Colonic mucosa (tissue), 4 donors: Measurements from ENCODE around the gene TMPRSS7. TPM values are rescaled to one million over a fixed set of nuclear protein-coding genes. Genes with fewer than 3 reads are reported as not detected.
A peak's percentile ranks its signal among the peaks of the same experiment; 100 is the strongest.

Source experiments
- DNase-seq: peaks from one replicate; pipeline ENCODE4 v3.0.0-alpha.2; 2020
- H3K27ac ChIP-seq: fragments of 200-600 bp; one replicate; pipeline ENCODE4 v1.8.0; 2021
- H3K27me3 ChIP-seq: fragments of 200-600 bp; one replicate; pipeline ENCODE4 v1.8.0; 2021
- H3K36me3 ChIP-seq: fragments of 200-600 bp; one replicate; pipeline ENCODE4 v1.8.0; 2021
- H3K4me1 ChIP-seq: fragments of 200-600 bp; one replicate; pipeline ENCODE4 v1.8.0; 2021; ENCODE audit warnings: mild to moderate bottlenecking
- H3K4me3 ChIP-seq: fragments of 200-600 bp; one replicate; pipeline ENCODE4 v1.8.0; 2021
- H3K9ac ChIP-seq, 2 donors: one replicate each; pipeline ENCODE4 v1.7.0; 2013; ENCODE audit warnings: control low read depth in 2 of 2, low read depth in 2 of 2, low read length in 2 of 2
- H3K9me3 ChIP-seq: fragments of 200-600 bp; one replicate; pipeline ENCODE4 v1.8.0; 2021
- intact Hi-C: fragments of 100-400 bp; cut with DNase I; formaldehyde crosslinking; loops from one replicate; pipeline ENCODE4 v1.14.1; 2022
- total RNA-seq, 2 donors: library from RNA; stranded (reverse); fragmentation: NEBNext Ultra II Directional in 1 of 2; extraction: Animal tissue kit (Norgen Biotek cat#: 25700) in 1 of 2; gene quantifications; one replicate each; pipeline ENCODE4 v1.2.1, GENCODE V29; 2021
- TF ChIP-seq, protein P1 (sequence below): fragments of 200-600 bp; IDR thresholded peaks from one replicate; pipeline ENCODE4 v1.8.0; 2022; ENCODE audit warnings: antibody characterized with exemption, mild to moderate bottlenecking
- donor health status: healthy.
- donor health status: DM: no; HTN: no; CAD: no.
- donor health status: DM: no; HTN: no; CAD: no.

TMPRSS7 gene
- not detected for total RNA-seq

- Histone ChIP-seq H3K27ac (no peak within 1 kb of the TSS), H3K36me3 (no peaks in the 10 kb centered on the region), H3K4me3 (no peak within 1 kb of the TSS), H3K9ac (no peak within 1 kb of the TSS), H3K27me3 (no peaks in the 10 kb centered on the region), H3K9me3 (no peaks in the 10 kb centered on the region), H3K4me1 (no peaks in the 10 kb centered on the region)
- TF ChIP-seq, protein P1, sequence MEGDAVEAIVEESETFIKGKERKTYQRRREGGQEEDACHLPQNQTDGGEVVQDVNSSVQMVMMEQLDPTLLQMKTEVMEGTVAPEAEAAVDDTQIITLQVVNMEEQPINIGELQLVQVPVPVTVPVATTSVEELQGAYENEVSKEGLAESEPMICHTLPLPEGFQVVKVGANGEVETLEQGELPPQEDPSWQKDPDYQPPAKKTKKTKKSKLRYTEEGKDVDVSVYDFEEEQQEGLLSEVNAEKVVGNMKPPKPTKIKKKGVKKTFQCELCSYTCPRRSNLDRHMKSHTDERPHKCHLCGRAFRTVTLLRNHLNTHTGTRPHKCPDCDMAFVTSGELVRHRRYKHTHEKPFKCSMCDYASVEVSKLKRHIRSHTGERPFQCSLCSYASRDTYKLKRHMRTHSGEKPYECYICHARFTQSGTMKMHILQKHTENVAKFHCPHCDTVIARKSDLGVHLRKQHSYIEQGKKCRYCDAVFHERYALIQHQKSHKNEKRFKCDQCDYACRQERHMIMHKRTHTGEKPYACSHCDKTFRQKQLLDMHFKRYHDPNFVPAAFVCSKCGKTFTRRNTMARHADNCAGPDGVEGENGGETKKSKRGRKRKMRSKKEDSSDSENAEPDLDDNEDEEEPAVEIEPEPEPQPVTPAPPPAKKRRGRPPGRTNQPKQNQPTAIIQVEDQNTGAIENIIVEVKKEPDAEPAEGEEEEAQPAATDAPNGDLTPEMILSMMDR, result no peak
- intact Hi-C loops, result no loop called here
- DNase-seq, result no peak
These were observed at the start of gene TMPRSS7 for GRCh38 chr3:112034436-112034835. TSS of gene TMPRSS7 (plus strand) at chr3:112034736. CDS start at chr3:112034846, 110 bp downstream.

GRCh38 chr3:111986800-111987199 lies 47.7 kb upstream of the TMPRSS7 start:
- no peaks in the 10 kb centered on the region for H3K36me3 ChIP-seq
- no peaks in the 10 kb centered on the region for H3K9me3 ChIP-seq
- no peak for DNase-seq
- intact Hi-C loops, result loop anchor here (2.0 kb wide), 1 partner anchor 30 kb away; no protein-coding TSS in a partner anchor
- H3K4me3 ChIP-seq, result no peak overlapping the region
- TF ChIP-seq, protein P1, result no peak
- no peaks in the 10 kb centered on the region for H3K27me3 ChIP-seq
- no peak overlapping the region for H3K27ac ChIP-seq
- H3K4me1 ChIP-seq, result peaks cover under 1% of the 10 kb centered on the region
- no peak overlapping the region for H3K9ac ChIP-seq

DNA sequence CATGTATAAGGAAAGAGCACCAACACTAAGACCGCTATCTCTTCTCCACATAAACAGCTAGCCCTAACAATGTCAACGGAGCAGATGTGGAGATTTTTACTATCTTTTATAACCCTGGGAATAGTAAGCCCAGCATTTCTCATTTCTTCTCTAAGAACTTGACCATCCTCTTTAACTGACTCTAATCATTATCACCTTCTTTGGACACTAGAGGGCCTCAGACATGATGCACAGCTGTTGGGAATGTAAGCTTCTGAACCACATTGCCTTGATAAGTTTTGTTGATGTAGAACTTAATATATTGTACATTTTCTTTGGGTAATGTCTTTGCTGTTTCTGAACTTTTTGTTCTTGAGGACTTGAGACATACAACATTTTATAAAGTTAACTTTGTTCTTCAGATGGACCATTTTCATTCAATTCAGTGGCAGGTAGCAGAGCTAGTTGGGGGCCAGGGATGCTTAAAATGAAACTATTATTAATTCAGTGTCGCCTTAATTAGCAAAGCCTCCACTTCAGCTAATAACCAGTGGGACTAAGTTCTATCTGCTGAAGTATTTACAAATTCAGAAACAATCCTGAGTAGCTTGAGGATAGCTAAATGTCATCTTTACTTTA lies 45.4 kb upstream of the TMPRSS7 start:
- TF ChIP-seq, protein P1, result peak; percentile 46
- Histone ChIP-seq H3K36me3 (no peaks in the 10 kb centered on the region), H3K9me3 (no peaks in the 10 kb centered on the region), H3K4me3 (no peak overlapping the region), H3K27ac (no peak overlapping the region), H3K4me1 (no peaks in the 10 kb centered on the region), H3K9ac (no peak overlapping the region), H3K27me3 (no peaks in the 10 kb centered on the region)
- intact Hi-C loops, result no loop called here
- no peak for DNase-seq

DNA sequence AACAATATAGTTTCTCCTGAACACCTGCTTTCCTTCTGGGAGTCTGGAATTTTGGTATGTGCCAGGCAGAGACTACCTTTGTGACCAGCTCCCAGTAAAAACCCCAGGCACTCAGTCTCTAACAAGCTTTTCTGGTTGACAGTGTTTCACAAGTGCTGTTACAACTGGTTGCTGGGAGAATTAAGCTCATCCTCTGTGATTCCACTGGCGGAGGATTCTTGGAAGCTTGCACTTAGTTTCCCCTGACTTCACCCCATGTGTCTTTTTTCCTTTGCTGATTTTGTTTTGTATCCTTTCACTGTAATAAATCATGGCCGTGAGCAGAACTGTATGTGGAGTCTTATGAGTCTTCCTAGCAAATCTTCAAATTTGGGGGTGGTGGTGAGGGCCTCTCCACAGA lies 41.5 kb upstream of the TMPRSS7 start:
- no peak overlapping the region for H3K9ac ChIP-seq

GRCh38 chr3:111998636-111999483 lies 35.7 kb upstream of the TMPRSS7 start, which contains the start of gene TAGLN3:
TSS of gene TAGLN3 (plus strand) at chr3:111998922. CDS start at chr3:111999423, 501 bp downstream.
- Histone ChIP-seq H3K27me3 (no peaks in the 10 kb centered on the region), H3K4me3 (peak within 1 kb of the TSS; percentile 22), H3K9me3 (no peaks in the 10 kb centered on the region), H3K36me3 (no peaks in the 10 kb centered on the region), H3K27ac (no peak within 1 kb of the TSS), H3K9ac (peak within 1 kb of the TSS; percentile 6 to 29), H3K4me1 (no peaks in the 10 kb centered on the region)
- TF ChIP-seq, protein P1, result no peak
- DNase-seq, result no peak
- intact Hi-C loops, result no loop called here

More for the DNA sequence above, 41.5 kb upstream of the TMPRSS7 start:
- Histone ChIP-seq H3K4me1 (no peaks in the 10 kb centered on the region), H3K9me3 (no peaks in the 10 kb centered on the region), H3K4me3 (no peak overlapping the region), H3K27me3 (no peaks in the 10 kb centered on the region), H3K27ac (no peak overlapping the region), H3K36me3 (no peaks in the 10 kb centered on the region)
- intact Hi-C loops, result no loop called here
- no peak for DNase-seq
- TF ChIP-seq, protein P1, result no peak
